ENCODE data around the gene SLFN14. TPM values are rescaled to one million over a fixed set of nuclear protein-coding genes. Genes with fewer than 3 reads are reported as not detected.

The SLFN14 gene
- under 1 TPM in 1 of 2 donors, not detected in 1; 0.30 TPM for total RNA-seq
- polyA plus RNA-seq: not detected
- long read RNA-seq, donor 1: 0 reads
- long read RNA-seq, donor 2: 0 reads

- 53 to 55% methylated on average over 3 of the region's 3 CpGs for WGBS, 2 donors
- H3K9me3 ChIP-seq (ENCODE audit: control insufficient read depth, low read length): no peaks in the 10 kb centered on the region
- no peaks in the 10 kb centered on the region for H3K36me3 ChIP-seq (ENCODE audit: control insufficient read depth in 1 of 2, insufficient read depth in 2 of 2, low read length in 1 of 2)
- H3K4me1 ChIP-seq (ENCODE audit: control insufficient read depth in 1 of 2, insufficient read depth in 2 of 2, low read length in 2 of 2): no peaks in the 10 kb centered on the region
- H3K27ac ChIP-seq (ENCODE audit: low read depth in 1 of 2, low read length in 2 of 2): no peak within 1 kb of the TSS
- DNase-seq (no peak), ATAC-seq (ENCODE audit: low FRiP score) (no peak)
- H3K27me3 ChIP-seq (ENCODE audit: control insufficient read depth in 1 of 2, insufficient read depth in 2 of 2, low read length in 1 of 2): peaks cover 0 to 2% of the 10 kb centered on the region in 2 donors
- intact Hi-C loops (cut with DNase I): no loop called here
- H3K4me3 ChIP-seq (ENCODE audit: low read length in 2 of 2): no peak within 1 kb of the TSS
Observed at GRCh38 chr17:35560703-35561102, at the start of gene SLFN14. Gene SLFN14, minus strand, starts transcription at chr17:35560819. Its CDS starts 2,757 bp downstream, at chr17:35558062.

GRCh38 chr17:35609831-35610230 lies 49.2 kb upstream of the SLFN14 start:
- WGBS, 2 donors: 87 to 95% methylated on average over 4 of the region's 4 CpGs
- Histone ChIP-seq H3K36me3 (ENCODE audit: control insufficient read depth in 1 of 2, insufficient read depth in 2 of 2, low read length in 1 of 2) (peaks cover 1 to 2% of the 10 kb centered on the region in 2 donors), H3K4me1 (ENCODE audit: control insufficient read depth in 1 of 2, insufficient read depth in 2 of 2, low read length in 2 of 2) (no peaks in the 10 kb centered on the region), H3K9me3 (ENCODE audit: control insufficient read depth, low read length) (no peaks in the 10 kb centered on the region), H3K4me3 (ENCODE audit: low read length in 2 of 2) (no peak overlapping the region), H3K27ac (ENCODE audit: low read depth in 1 of 2, low read length in 2 of 2) (no peak overlapping the region), H3K27me3 (ENCODE audit: control insufficient read depth in 1 of 2, insufficient read depth in 2 of 2, low read length in 1 of 2) (no peaks in the 10 kb centered on the region)
- intact Hi-C loops (cut with DNase I): loop anchor here in 1 of 2 donors (5.0 kb wide), 1 partner anchor 137 kb away; no protein-coding TSS in a partner anchor
- no peak for ATAC-seq (ENCODE audit: low FRiP score)
- no peak for DNase-seq

GRCh38 chr17:35607239-35607847 lies 46.7 kb upstream of the SLFN14 start:
- Histone ChIP-seq H3K4me3 (ENCODE audit: low read length in 2 of 2) (no peak overlapping the region), H3K27ac (ENCODE audit: low read depth in 1 of 2, low read length in 2 of 2) (no peak overlapping the region)
- 61 to 71% methylated on average over 3 of the region's 3 CpGs for WGBS, 2 donors

GRCh38 chr17:35605678-35606077 lies 45.1 kb upstream of the SLFN14 start:
- intact Hi-C loops (cut with DNase I): no loop called here
- no peak overlapping the region for H3K27ac ChIP-seq (ENCODE audit: low read depth in 1 of 2, low read length in 2 of 2)
- WGBS, 2 donors: 83 to 89% methylated on average over 2 of the region's 2 CpGs

More at GRCh38 chr17:35607239-35607847, 46.7 kb upstream of the SLFN14 start:
- H3K27me3 ChIP-seq (ENCODE audit: control insufficient read depth in 1 of 2, insufficient read depth in 2 of 2, low read length in 1 of 2): no peaks in the 10 kb centered on the region
- H3K36me3 ChIP-seq (ENCODE audit: control insufficient read depth in 1 of 2, insufficient read depth in 2 of 2, low read length in 1 of 2): peaks cover 0 to 1% of the 10 kb centered on the region in 2 donors
- intact Hi-C loops (cut with DNase I): no loop called here
- ATAC-seq (ENCODE audit: low FRiP score) (no peak), DNase-seq (no peak)
- H3K4me1 ChIP-seq (ENCODE audit: control insufficient read depth in 1 of 2, insufficient read depth in 2 of 2, low read length in 2 of 2): no peaks in the 10 kb centered on the region
- H3K9me3 ChIP-seq (ENCODE audit: control insufficient read depth, low read length): no peaks in the 10 kb centered on the region

GRCh38 chr17:35603674-35604073 lies 43.1 kb upstream of the SLFN14 start:
- WGBS, 2 donors: 85 to 88% methylated on average over 7 of the region's 7 CpGs
- Histone ChIP-seq H3K27me3 (ENCODE audit: control insufficient read depth in 1 of 2, insufficient read depth in 2 of 2, low read length in 1 of 2) (no peaks in the 10 kb centered on the region), H3K36me3 (ENCODE audit: control insufficient read depth in 1 of 2, insufficient read depth in 2 of 2, low read length in 1 of 2) (peaks cover 0 to 1% of the 10 kb centered on the region in 2 donors), H3K9me3 (ENCODE audit: control insufficient read depth, low read length) (no peaks in the 10 kb centered on the region), H3K4me3 (ENCODE audit: low read length in 2 of 2) (no peak overlapping the region), H3K27ac (ENCODE audit: low read depth in 1 of 2, low read length in 2 of 2) (no peak overlapping the region), H3K4me1 (ENCODE audit: control insufficient read depth in 1 of 2, insufficient read depth in 2 of 2, low read length in 2 of 2) (no peaks in the 10 kb centered on the region)
- no peak for DNase-seq
- intact Hi-C loops (cut with DNase I): no loop called here
- no peak for ATAC-seq (ENCODE audit: low FRiP score)

More at GRCh38 chr17:35605678-35606077, 45.1 kb upstream of the SLFN14 start:
- Histone ChIP-seq H3K27me3 (ENCODE audit: control insufficient read depth in 1 of 2, insufficient read depth in 2 of 2, low read length in 1 of 2) (no peaks in the 10 kb centered on the region), H3K9me3 (ENCODE audit: control insufficient read depth, low read length) (no peaks in the 10 kb centered on the region), H3K4me1 (ENCODE audit: control insufficient read depth in 1 of 2, insufficient read depth in 2 of 2, low read length in 2 of 2) (no peaks in the 10 kb centered on the region), H3K36me3 (ENCODE audit: control insufficient read depth in 1 of 2, insufficient read depth in 2 of 2, low read length in 1 of 2) (peaks cover 0 to 1% of the 10 kb centered on the region in 2 donors), H3K4me3 (ENCODE audit: low read length in 2 of 2) (no peak overlapping the region)
- ATAC-seq (ENCODE audit: low FRiP score): no peak
- DNase-seq: no peak

- intact Hi-C loops (cut with DNase I): no loop called here
Observed at GRCh38 chr17:35597604-35598003, 37.0 kb upstream of the SLFN14 start.

GRCh38 chr17:35596530-35597233 lies 36.1 kb upstream of the SLFN14 start:
- DNase-seq (no peak), ATAC-seq (ENCODE audit: low FRiP score) (no peak)
- no peaks in the 10 kb centered on the region for H3K4me1 ChIP-seq (ENCODE audit: control insufficient read depth in 1 of 2, insufficient read depth in 2 of 2, low read length in 2 of 2)
- H3K27ac ChIP-seq (ENCODE audit: low read depth in 1 of 2, low read length in 2 of 2): no peak overlapping the region
- no peaks in the 10 kb centered on the region for H3K27me3 ChIP-seq (ENCODE audit: control insufficient read depth in 1 of 2, insufficient read depth in 2 of 2, low read length in 1 of 2)
- peaks cover 0 to 1% of the 10 kb centered on the region in 2 donors for H3K36me3 ChIP-seq (ENCODE audit: control insufficient read depth in 1 of 2, insufficient read depth in 2 of 2, low read length in 1 of 2)
- whole genome bisulfite sequencing, 2 donors: 76 to 83% methylated on average over 53 to 54 of the region's 54 CpGs
- no peak overlapping the region for H3K4me3 ChIP-seq (ENCODE audit: low read length in 2 of 2)
- intact Hi-C loops (cut with DNase I): no loop called here
- H3K9me3 ChIP-seq (ENCODE audit: control insufficient read depth, low read length): no peaks in the 10 kb centered on the region

More at GRCh38 chr17:35597604-35598003, 37.0 kb upstream of the SLFN14 start:
- no peaks in the 10 kb centered on the region for H3K27me3 ChIP-seq (ENCODE audit: control insufficient read depth in 1 of 2, insufficient read depth in 2 of 2, low read length in 1 of 2)
- H3K36me3 ChIP-seq (ENCODE audit: control insufficient read depth in 1 of 2, insufficient read depth in 2 of 2, low read length in 1 of 2): peaks cover 0 to 1% of the 10 kb centered on the region in 2 donors
- WGBS, 2 donors: 69 to 70% methylated on average over 5 of the region's 5 CpGs
- ATAC-seq (ENCODE audit: low FRiP score): no peak
- no peak overlapping the region for H3K27ac ChIP-seq (ENCODE audit: low read depth in 1 of 2, low read length in 2 of 2)
- no peak for DNase-seq
- H3K9me3 ChIP-seq (ENCODE audit: control insufficient read depth, low read length): no peaks in the 10 kb centered on the region
- H3K4me3 ChIP-seq (ENCODE audit: low read length in 2 of 2): no peak overlapping the region
- no peaks in the 10 kb centered on the region for H3K4me1 ChIP-seq (ENCODE audit: control insufficient read depth in 1 of 2, insufficient read depth in 2 of 2, low read length in 2 of 2)

- 86% methylated on average over 4 of the region's 4 CpGs for WGBS, 2 donors
- H3K27me3 ChIP-seq (ENCODE audit: control insufficient read depth in 1 of 2, insufficient read depth in 2 of 2, low read length in 1 of 2): no peaks in the 10 kb centered on the region
- H3K36me3 ChIP-seq (ENCODE audit: control insufficient read depth in 1 of 2, insufficient read depth in 2 of 2, low read length in 1 of 2): no peaks in the 10 kb centered on the region
- no peaks in the 10 kb centered on the region for H3K4me1 ChIP-seq (ENCODE audit: control insufficient read depth in 1 of 2, insufficient read depth in 2 of 2, low read length in 2 of 2)
- DNase-seq (no peak), ATAC-seq (ENCODE audit: low FRiP score) (no peak)
- H3K4me3 ChIP-seq (ENCODE audit: low read length in 2 of 2): no peak overlapping the region
- no peaks in the 10 kb centered on the region for H3K9me3 ChIP-seq (ENCODE audit: control insufficient read depth, low read length)
- intact Hi-C loops (cut with DNase I): no loop called here
- no peak overlapping the region for H3K27ac ChIP-seq (ENCODE audit: low read depth in 1 of 2, low read length in 2 of 2)
Observed at GRCh38 chr17:35596072-35596471, 35.5 kb upstream of the SLFN14 start.
